ENCODE data around the gene EDNRA.

Gene EDNRA

DNA sequence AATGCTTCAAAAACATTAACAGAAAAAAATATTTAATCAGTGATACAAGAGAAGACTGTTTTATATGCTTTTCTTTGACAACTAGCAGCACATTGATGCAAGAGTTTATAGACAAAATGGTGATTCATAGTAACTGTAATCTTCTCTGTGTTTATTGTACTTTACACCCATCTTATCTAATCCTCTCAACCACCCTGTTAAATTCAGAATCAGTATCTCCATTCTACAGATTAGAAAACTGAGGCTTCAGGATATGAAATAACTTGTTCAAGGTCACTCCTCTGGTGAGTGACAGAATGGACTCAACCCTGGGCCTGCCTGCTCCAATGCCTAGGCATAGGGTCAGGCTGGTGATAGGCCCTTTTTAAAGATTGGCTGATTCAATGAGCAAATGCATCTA is 110.2 kb downstream of the EDNRA start:
- Histone ChIP-seq H3K4me2 (ENCODE audit: insufficient read depth, low read length, poor library complexity, severe bottlenecking) (no peak overlapping the region), H3K27ac (replicated peaks; ENCODE audit: low read length) (no peak overlapping the region), H2AFZ (ENCODE audit: low read length) (no peak overlapping the region), H2AK5ac (ENCODE audit: low read depth, low read length) (no peak overlapping the region), H3K4me3 (ENCODE audit: low read length in 2 of 2) (no peak overlapping the region), H4K8ac (ENCODE audit: low read depth, low read length) (no peak overlapping the region), H3K27me3 (ENCODE audit: control insufficient read depth in 3 of 3, insufficient read depth in 3 of 3, low read depth in 1 of 3, low read length in 3 of 3) (no peaks in the 10 kb centered on the region), H3K4me1 (ENCODE audit: control insufficient read depth in 2 of 2, insufficient read depth in 1 of 2, low read depth in 1 of 2, low read length in 2 of 2) (peaks cover 0 to 3% of the 10 kb centered on the region in 2 donors), H2BK120ac (ENCODE audit: low read depth, low read length) (no peak overlapping the region), H4K91ac (ENCODE audit: low read depth, low read length, poor library complexity) (no peak overlapping the region), H3K23ac (ENCODE audit: low read depth, low read length, poor library complexity) (no peak overlapping the region), H3K9ac (ENCODE audit: low read depth, low read length, poor library complexity) (no peak overlapping the region), H3K36me3 (replicated peaks in 1 of 2; ENCODE audit: control insufficient read depth in 2 of 2, insufficient read depth in 2 of 2, low read length in 2 of 2) (no peaks in the 10 kb centered on the region), H3K79me1 (ENCODE audit: low read depth, low read length) (no peaks in the 10 kb centered on the region), H2BK15ac (ENCODE audit: low read length) (no peak overlapping the region), H3K9me3 (replicated peaks in 1 of 2; ENCODE audit: control insufficient read depth in 2 of 2, insufficient read depth in 1 of 2, low read depth in 1 of 2, low read length in 2 of 2) (no peaks in the 10 kb centered on the region), H3K18ac (ENCODE audit: low read length) (no peak overlapping the region), H2BK5ac (ENCODE audit: low read length) (no peak overlapping the region), H3K14ac (ENCODE audit: low read length) (no peak overlapping the region), H2BK12ac (ENCODE audit: low read length) (no peak overlapping the region), H3K4ac (ENCODE audit: low read length) (no peak overlapping the region)
- DNase-seq (ENCODE audit: low spot score) = no peak

DNA sequence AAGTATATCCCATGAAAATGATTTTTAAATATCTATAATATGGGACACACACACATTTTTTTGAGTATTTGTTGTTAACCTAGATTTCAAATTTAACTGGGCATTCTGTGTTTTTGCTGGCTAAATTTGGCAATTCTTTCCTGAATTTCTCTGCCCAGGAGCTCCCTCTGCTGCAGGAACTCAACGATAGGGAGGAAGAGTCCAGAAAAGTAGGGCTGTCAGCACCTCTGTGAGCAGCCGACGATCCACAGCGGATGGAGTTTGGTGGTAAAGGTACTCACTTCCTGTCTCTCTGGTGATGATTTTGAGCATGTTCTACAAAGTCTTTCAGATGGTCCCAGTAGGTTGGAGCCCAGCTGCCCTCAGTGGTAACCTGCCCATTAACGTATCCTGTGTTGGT is 113.2 kb downstream of the EDNRA start:
- Histone ChIP-seq H3K27ac (replicated peaks; ENCODE audit: low read length) (no peak overlapping the region), H2AFZ (ENCODE audit: low read length) (no peak overlapping the region), H3K4me3 (ENCODE audit: low read length in 2 of 2) (no peak overlapping the region), H2BK5ac (ENCODE audit: low read length) (no peak overlapping the region), H3K9me3 (replicated peaks in 1 of 2; ENCODE audit: control insufficient read depth in 2 of 2, insufficient read depth in 1 of 2, low read depth in 1 of 2, low read length in 2 of 2) (no peaks in the 10 kb centered on the region), H3K4me1 (ENCODE audit: control insufficient read depth in 2 of 2, insufficient read depth in 1 of 2, low read depth in 1 of 2, low read length in 2 of 2) (peaks cover 0 to 1% of the 10 kb centered on the region in 2 donors), H3K79me1 (ENCODE audit: low read depth, low read length) (no peaks in the 10 kb centered on the region), H3K4ac (ENCODE audit: low read length) (no peak overlapping the region), H3K14ac (ENCODE audit: low read length) (no peak overlapping the region), H3K18ac (ENCODE audit: low read length) (no peak overlapping the region), H4K91ac (ENCODE audit: low read depth, low read length, poor library complexity) (no peak overlapping the region), H3K23ac (ENCODE audit: low read depth, low read length, poor library complexity) (no peak overlapping the region), H2BK12ac (ENCODE audit: low read length) (no peak overlapping the region), H3K9ac (ENCODE audit: low read depth, low read length, poor library complexity) (no peak overlapping the region), H2AK5ac (ENCODE audit: low read depth, low read length) (no peak overlapping the region), H3K27me3 (ENCODE audit: control insufficient read depth in 3 of 3, insufficient read depth in 3 of 3, low read depth in 1 of 3, low read length in 3 of 3) (no peaks in the 10 kb centered on the region), H4K8ac (ENCODE audit: low read depth, low read length) (no peak overlapping the region), H2BK15ac (ENCODE audit: low read length) (no peak overlapping the region), H2BK120ac (ENCODE audit: low read depth, low read length) (no peak overlapping the region), H3K4me2 (ENCODE audit: insufficient read depth, low read length, poor library complexity, severe bottlenecking) (no peak overlapping the region), H3K36me3 (replicated peaks in 1 of 2; ENCODE audit: control insufficient read depth in 2 of 2, insufficient read depth in 2 of 2, low read length in 2 of 2) (no peaks in the 10 kb centered on the region)
- WGBS, 2 donors (ENCODE audit: extremely low coverage in 2 of 2, insufficient read length in 2 of 2, insufficient replicate concordance in 1 of 2) = no CpG with 5 or more reads among the region's 5 CpGs
- DNase-seq (ENCODE audit: low spot score) = no peak
